ENCODE data around the gene RXFP1. TPM values are rescaled to one million over a fixed set of nuclear protein-coding genes. Genes with fewer than 3 reads are reported as not detected.
"Not testable (repeated sequence)": the region's sequence is repeated elsewhere in the genome, so short reads cannot be mapped to it uniquely, and the experiment has no call there.

The RXFP1 gene
- polyA plus RNA-seq, 10 donors = 0.07 to 0.52 (median 0.16) TPM; not detected in 2

GRCh38 chr4:158610790-158611189 lies 89.1 kb downstream of the RXFP1 start:
- no peak for DNase-seq

GRCh38 chr4:158613046-158613445 lies 91.4 kb downstream of the RXFP1 start:
- no peak for DNase-seq

GRCh38 chr4:158617956-158618355 lies 96.3 kb downstream of the RXFP1 start:
- DNase-seq = no peak

GRCh38 chr4:158621729-158622128 lies 100.0 kb downstream of the RXFP1 start:
- no peak for DNase-seq

GRCh38 chr4:158622251-158622650 lies 100.6 kb downstream of the RXFP1 start:
- DNase-seq = no peak

GRCh38 chr4:158624889-158625478 lies 103.3 kb downstream of the RXFP1 start:
- DNase-seq = peak; percentile 22 to 66 (median 46)

- DNase-seq = no peak
These were observed 103.9 kb downstream of the RXFP1 start for GRCh38 chr4:158625544-158625943.

GRCh38 chr4:158630893-158631292 lies 109.2 kb downstream of the RXFP1 start:
- DNase-seq = no peak

GRCh38 chr4:158636619-158637018 lies 114.9 kb downstream of the RXFP1 start:
- no peak for DNase-seq

GRCh38 chr4:158644356-158644755 lies 122.7 kb downstream of the RXFP1 start:
- DNase-seq = no peak

- DNase-seq = peak in 1 of 3 donors; percentile 16
These were observed 123.1 kb downstream of the RXFP1 start for GRCh38 chr4:158644760-158645159.

GRCh38 chr4:158649111-158649680 lies 127.5 kb downstream of the RXFP1 start:
- no peak for DNase-seq

GRCh38 chr4:158652920-158653319 lies 131.2 kb downstream of the RXFP1 start:
- DNase-seq = no peak

- DNase-seq = no peak
These were observed 134.8 kb downstream of the RXFP1 start for GRCh38 chr4:158656439-158656838.

- DNase-seq = no peak
These were observed 135.6 kb downstream of the RXFP1 start for GRCh38 chr4:158657291-158657690.

GRCh38 chr4:158663255-158663654 lies 141.6 kb downstream of the RXFP1 start:
- DNase-seq = not testable (repeated sequence)

- DNase-seq = not testable (repeated sequence)
These were observed 142.3 kb downstream of the RXFP1 start for GRCh38 chr4:158663707-158664625.

GRCh38 chr4:158664806-158665205 lies 143.1 kb downstream of the RXFP1 start:
- DNase-seq = no peak

- DNase-seq = no peak
These were observed 145.2 kb downstream of the RXFP1 start for GRCh38 chr4:158666892-158667291.

GRCh38 chr4:158667651-158668198 lies 146.0 kb downstream of the RXFP1 start:
- DNase-seq = peak in 1 of 3 donors; percentile 7

GRCh38 chr4:158669310-158669709 lies 147.6 kb downstream of the RXFP1 start:
- DNase-seq = no peak

GRCh38 chr4:158670975-158671664 lies 149.4 kb downstream of the RXFP1 start:
- DNase-seq = peak; percentile 76 to 94 (median 83)

Measured in muscle of back (tissue), 11 donors.